ENCODE measurements around the gene GGN. TPM values are rescaled to one million over a fixed set of nuclear protein-coding genes. Genes with fewer than 3 reads are reported as not detected.
"Not testable (repeated sequence)": the region's sequence is repeated elsewhere in the genome, so short reads cannot be mapped to it uniquely, and the experiment has no call there.

GGN gene
- total RNA-seq, 1 donor from 2014 or later: 0.40 TPM

GRCh38 chr19:38374332-38375097 lies 13.3 kb downstream of the GGN start, which contains the start of gene PSMD8:
TSS of gene PSMD8 (plus strand) at chr19:38374571. CDS start at chr19:38374602, 31 bp downstream.
- intact Hi-C loops (cut with DNase I): loop anchor here (1.0 to 2.0 kb wide), 2 partner anchors 28 to 38 kb away; partner anchors contain the start of gene FAM98C
- peak; percentile 100 for DNase-seq (ENCODE audit: low spot score)

- DNase-seq (ENCODE audit: low spot score): no peak
- intact Hi-C loops (cut with DNase I): loop anchor here (1.0 to 2.0 kb wide), 2 partner anchors 29 to 38 kb away; partner anchors contain the start of gene FAM98C
Observed at GRCh38 chr19:38373907-38374331, 13.9 kb downstream of the GGN start.

- no peak for DNase-seq (ENCODE audit: low spot score)
- intact Hi-C loops (cut with DNase I): no loop called here
Observed at GRCh38 chr19:38371081-38371480, 16.8 kb downstream of the GGN start.

DNA sequence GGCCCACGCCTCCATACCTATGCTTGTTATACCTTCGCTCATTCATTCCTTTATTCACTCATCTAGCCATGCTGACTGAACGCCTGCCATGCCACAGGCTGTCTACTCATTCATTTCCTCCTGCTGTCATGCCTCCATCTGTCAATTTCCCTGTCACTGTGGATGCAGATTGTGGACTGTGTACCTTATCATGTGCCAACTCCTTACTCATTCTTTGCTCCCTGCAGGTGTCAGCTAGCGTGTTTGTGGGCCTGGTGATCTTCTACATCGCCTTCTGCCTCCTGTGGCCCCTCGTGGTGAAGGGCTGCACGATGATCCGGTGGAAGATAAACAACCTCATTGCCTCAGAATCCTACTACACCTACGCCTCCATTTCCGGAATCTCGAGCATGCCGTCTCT lies 17.5 kb downstream of the GGN start:
- DNase-seq (ENCODE audit: low spot score): no peak
- intact Hi-C loops (cut with DNase I): no loop called here

- intact Hi-C loops (cut with DNase I): no loop called here
- DNase-seq (ENCODE audit: low spot score): no peak
Observed at GRCh38 chr19:38369584-38369983, 18.2 kb downstream of the GGN start.

DNA sequence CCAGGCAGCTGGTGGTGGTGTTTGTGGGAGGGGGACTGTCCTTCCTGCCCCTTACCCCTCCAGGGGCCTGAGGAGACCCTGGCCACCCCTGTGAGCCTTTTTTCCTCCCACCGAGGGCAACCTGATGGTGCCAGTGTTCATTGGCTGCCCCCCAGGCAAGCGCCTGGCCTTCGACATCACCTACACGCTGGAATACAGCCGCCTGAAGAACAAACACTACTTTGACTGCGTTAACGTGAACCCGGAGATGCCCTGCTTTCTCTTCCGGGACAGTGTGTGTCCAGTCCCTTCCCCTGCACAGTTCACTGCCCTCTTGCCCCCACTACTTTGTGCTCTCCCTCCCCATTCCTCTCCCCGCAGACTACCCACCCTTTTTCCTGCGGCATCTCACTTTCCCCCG lies 20.8 kb downstream of the GGN start:
- intact Hi-C loops (cut with DNase I): no loop called here
- DNase-seq (ENCODE audit: low spot score): no peak

DNA sequence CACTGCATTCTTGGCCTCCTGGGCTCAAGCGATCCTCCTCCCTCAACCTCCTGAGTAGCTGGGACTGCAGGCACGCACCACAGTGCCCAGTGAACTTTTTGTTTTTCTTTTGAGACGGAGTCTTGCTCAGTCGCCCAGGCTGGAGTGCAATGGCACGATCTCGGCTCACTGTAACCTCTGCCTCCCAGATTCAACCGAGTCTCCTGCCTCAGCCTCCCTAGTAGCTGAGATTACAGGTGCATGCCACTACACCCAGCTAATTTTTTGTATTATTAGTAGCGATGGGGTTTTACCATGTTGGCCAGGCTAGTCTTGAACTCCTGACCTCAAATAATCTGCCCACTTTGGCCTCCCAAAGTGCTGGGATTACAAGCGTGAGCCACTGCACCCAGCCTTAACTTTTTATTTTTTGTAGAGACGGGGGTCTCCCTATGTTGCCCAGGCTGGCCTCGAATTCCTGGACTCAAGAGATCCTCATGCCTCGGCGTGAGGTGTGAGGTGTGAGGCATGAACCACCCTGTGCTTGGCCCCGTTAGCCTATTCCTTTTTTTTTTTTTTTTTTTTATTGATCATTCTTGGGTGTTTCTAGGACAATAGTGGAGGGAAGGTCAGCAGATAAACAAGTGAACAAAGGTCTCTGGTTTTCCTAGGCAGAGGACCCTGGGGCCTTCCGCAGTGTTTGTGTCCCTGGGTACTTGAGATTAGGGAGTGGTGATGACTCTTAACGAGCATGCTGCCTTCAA lies 24.7 kb downstream of the GGN start:
- intact Hi-C loops (cut with DNase I); DNase-seq (ENCODE audit: low spot score): not testable (repeated sequence)

DNA sequence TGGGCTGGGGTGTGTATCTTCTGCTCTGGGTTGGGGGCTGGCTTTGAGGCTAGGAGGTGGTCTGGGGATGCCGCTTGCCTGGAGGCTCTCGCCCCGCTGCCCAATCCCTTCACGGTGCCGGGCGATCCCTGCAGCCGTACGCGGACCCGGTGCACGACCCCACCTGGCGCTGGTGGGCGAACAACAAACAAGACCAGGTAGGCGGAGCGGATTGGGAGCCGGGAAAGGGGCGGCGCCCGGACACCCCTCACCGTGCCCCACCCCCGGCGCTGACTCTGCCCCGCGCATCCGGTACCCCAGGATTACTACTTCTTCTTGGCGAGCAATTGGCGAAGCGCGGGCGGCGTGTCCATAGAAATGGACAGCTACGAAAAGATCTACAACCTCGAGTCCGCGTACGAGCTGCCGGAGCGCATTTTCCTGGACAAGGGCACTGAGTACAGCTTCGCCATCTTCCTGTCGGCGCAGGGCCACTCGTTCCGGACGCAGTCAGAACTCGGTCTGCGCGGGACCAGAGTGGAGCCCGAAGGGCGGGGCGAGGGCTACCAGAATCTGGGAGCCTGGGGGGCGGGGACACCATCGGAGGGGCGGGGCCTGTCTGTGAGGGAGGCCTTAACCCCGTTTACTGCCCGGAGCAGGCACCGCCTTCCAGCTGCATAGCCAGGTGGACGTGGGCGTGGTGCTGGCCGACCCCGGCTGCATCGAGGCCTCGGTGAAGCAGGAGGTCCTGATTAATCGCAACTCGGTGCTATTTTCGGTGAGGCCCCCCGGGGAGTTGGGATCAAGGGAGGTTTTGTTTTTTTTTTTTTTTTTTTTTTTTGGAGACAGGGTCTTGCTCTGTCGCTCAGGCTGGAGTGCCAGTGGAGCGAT lies 25.5 kb downstream of the GGN start:
- peak; percentile 84 for DNase-seq (ENCODE audit: low spot score)
- intact Hi-C loops (cut with DNase I): no loop called here

- peak; percentile 82 for DNase-seq (ENCODE audit: low spot score)
- intact Hi-C loops (cut with DNase I): no loop called here
Observed at GRCh38 chr19:38361633-38362075, 26.2 kb downstream of the GGN start.

GRCh38 chr19:38360839-38361631 lies 26.8 kb downstream of the GGN start:
- intact Hi-C loops (cut with DNase I): no loop called here
- DNase-seq (ENCODE audit: low spot score): no peak

DNA sequence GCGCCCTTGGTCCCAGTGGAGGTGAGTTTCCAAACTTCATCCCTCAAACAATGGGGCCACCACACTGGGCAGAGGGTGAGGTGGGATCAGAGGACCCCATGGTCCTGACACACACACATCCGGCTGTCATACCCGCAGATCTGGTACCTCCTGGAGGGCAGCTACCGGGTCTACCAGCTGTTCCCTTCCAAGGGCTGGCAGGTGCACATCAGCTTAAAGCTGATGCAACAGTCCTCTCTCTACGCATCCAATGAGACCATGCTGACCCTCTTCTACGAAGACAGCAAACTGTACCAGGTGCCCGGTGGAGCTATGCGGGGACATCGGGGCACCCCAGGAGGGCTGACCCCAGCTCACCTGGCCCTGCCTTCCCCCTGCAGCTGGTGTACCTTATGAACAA lies 27.5 kb downstream of the GGN start:
- no peak for DNase-seq (ENCODE audit: low spot score)
- intact Hi-C loops (cut with DNase I): no loop called here

GRCh38 chr19:38359242-38360021 lies 28.4 kb downstream of the GGN start:
- intact Hi-C loops (cut with DNase I): no loop called here
- DNase-seq (ENCODE audit: low spot score): no peak

- DNase-seq (ENCODE audit: low spot score): no peak
- intact Hi-C loops (cut with DNase I): no loop called here
Observed at GRCh38 chr19:38358071-38358470, 29.8 kb downstream of the GGN start.

DNA sequence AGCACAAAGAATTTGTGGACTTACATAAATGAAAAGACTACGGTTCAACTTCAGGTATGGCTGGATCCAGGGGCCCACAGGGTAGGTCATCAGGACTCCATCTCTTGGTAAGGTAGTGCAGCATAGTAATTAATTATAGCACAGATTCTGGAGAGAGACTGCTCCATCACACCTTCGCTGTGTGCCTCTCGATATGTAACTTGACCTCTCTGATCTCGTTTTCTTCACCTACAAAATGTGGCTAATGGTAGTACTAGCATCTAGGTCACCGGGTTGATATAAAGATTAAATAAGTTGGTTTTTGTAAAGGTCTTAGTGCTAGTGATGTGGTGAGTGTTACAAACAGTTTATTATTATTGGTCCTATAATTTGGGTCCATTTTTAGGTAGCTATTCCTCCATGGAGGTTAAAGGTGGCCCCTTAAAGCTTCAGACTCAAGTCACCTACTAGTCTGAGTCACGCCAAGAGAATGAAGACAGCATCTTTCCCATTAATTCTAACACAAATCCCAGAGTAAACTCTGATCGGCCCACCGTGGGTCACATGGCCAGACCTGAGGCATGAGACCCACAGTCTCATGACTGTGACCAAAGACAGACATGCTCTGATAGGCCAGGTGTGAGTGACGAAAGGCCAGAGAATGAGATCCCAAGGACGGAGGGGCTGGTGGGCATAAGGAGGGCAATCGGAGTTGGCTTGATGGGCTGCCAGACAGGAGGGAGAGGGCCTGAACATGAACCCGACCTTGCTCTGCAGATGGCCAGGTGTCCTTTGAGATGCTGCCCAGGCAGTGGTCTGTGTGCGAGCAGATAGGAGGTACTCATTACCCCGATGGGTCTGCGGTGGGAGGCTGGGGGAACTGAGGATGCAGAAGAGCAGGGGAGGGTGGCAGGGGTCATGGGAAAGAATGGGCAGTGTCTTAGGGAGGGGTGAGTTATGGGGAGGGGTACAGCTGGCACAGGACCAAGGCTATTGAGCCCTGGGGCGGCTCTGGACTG lies 31.8 kb downstream of the GGN start:
- intact Hi-C loops (cut with DNase I): no loop called here
- DNase-seq (ENCODE audit: low spot score): no peak

DNA sequence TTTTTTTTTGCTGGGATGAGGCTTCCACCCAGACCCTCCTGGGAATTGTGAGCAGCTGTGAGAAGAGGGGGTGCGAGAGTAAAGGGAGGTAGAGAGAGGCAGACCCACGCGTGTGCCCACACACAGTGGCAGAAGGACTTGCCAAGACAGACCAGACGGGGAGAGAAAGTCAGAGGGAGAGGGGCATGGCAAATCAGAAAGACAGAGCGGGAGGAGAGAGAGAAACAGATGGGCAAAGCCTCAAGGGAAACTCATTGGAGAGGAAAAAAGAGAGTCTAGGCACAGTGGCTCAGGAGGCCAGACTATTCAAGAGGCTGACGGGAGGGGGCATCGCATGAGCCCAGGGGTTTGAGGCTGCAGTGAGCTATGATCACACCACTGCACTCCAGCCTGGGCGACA lies 35.2 kb downstream of the GGN start:
- intact Hi-C loops (cut with DNase I): no loop called here
- DNase-seq (ENCODE audit: low spot score): no peak

- DNase-seq (ENCODE audit: low spot score): no peak
- intact Hi-C loops (cut with DNase I): no loop called here
Observed at GRCh38 chr19:38351865-38352395, 35.9 kb downstream of the GGN start.

DNA sequence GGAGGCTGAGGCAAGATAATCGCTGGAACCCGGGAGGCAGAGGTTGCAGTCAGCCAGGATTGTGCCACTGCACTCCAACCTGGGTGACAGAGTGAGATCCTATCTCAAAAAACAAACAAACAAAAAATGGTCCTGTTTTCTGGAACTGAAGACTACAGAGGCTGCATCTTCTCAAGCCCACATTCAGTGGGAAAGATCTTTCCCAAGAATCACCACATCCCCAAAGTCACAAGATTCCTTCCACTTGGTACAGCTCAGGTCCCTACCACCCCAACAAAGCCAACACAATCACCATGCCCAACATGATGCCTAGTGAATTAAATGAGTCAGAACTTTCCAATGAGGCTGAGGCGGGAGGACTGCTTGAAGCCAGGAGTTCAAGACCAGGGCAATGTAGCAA lies 37.0 kb downstream of the GGN start:
- DNase-seq (ENCODE audit: low spot score): no peak
- intact Hi-C loops (cut with DNase I): no loop called here

Data from cardiac septum (tissue), 1 donor.